NB4 (cell line): ENCODE results near the gene MYT1.

Experiments
- DNase-seq: peaks from one replicate; pipeline ENCODE4 v3.0.0; 2010; ENCODE audit warnings: low read depth
- H3K4me3 ChIP-seq: one replicate; pipeline ENCODE4 v1.5.1; 2011; ENCODE audit warnings: mild to moderate bottlenecking, low read depth, low read length, moderate library complexity
- CTCF ChIP-seq: IDR thresholded peaks from one replicate; pipeline ENCODE4 v1.5.1; 2012; ENCODE audit warnings: low read depth, low read length
- MYC ChIP-seq: IDR thresholded peaks from 2 replicates; pipeline ENCODE4 v1.6.1; 2011; ENCODE audit warnings: low read depth, low read length
- POLR2A ChIP-seq: IDR thresholded peaks from 2 replicates; pipeline ENCODE4 v1.6.1; 2011; ENCODE audit warnings: mild to moderate bottlenecking; ENCODE audit not compliant: insufficient read length; ENCODE audit errors: extremely low read depth
- TF ChIP-seq, protein P1 (sequence below): IDR thresholded peaks from 2 replicates; pipeline ENCODE4 v1.6.1; 2011; ENCODE audit warnings: low read depth, low read length

The MYT1 gene

DNA sequence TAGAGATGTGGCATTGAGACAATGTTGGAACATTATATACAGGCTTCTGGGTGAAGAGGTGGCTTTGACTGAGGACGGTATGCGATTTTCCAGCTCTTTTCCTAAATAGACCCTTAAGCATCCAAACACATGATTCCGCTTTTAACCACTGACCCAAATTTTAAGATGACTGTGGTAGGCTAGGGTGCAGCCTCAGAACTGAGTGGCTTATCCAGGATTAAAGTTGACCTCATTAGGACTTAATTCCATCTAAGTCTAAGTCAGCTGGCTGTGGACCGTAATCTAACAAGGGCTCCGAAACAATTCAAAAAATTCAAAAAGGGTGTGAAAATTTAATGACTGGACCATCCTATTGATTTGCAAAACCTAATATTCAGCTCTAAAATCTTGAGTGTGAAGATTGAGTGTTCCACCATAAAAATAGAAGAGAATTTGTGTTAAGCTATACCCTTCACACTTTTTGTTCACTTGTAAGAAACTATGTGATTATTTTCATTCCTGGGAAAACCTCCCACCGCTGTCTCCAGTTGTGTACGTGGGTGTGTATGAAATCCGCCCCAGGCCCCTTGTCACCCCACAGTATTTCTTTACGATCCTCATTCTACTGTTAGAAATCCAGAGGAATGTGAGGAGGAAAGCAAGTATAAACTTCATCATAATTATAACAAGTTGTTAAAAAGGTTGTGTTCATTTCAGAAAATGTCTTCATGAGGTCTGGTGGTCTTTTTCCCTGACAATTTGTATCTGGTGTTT lies 94.0 kb downstream of the MYT1 start:
- no peak overlapping the region for H3K4me3 ChIP-seq
- TF ChIP-seq POLR2A (no peak), CTCF (no peak), MYC (no peak)
- TF ChIP-seq, protein P1, sequence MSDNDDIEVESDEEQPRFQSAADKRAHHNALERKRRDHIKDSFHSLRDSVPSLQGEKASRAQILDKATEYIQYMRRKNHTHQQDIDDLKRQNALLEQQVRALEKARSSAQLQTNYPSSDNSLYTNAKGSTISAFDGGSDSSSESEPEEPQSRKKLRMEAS, result no peak
- DNase-seq, result no peak

DNA sequence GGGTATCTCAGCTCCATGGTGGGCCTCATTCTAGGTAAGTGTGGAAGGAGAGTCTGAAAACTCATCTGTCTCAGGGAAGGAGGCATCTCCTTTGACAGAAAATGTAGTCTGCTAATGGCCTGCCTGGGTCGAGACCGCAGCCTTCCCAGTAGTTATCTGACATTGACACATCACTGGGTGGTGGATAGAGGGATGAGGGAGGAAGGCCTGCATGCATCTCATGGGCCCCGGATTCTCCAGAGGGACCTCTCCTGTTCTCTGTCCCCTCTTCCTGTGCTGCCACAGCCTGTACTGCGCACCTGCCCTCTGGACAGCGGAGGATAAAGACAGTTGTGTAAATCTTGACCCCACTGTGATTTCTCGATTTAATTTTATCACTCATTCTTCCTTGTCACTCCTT lies 96.0 kb downstream of the MYT1 start:
- no peak for DNase-seq
- TF ChIP-seq POLR2A (no peak), MYC (no peak), CTCF (no peak)
- TF ChIP-seq, protein P1, result no peak
- no peak overlapping the region for H3K4me3 ChIP-seq

DNA sequence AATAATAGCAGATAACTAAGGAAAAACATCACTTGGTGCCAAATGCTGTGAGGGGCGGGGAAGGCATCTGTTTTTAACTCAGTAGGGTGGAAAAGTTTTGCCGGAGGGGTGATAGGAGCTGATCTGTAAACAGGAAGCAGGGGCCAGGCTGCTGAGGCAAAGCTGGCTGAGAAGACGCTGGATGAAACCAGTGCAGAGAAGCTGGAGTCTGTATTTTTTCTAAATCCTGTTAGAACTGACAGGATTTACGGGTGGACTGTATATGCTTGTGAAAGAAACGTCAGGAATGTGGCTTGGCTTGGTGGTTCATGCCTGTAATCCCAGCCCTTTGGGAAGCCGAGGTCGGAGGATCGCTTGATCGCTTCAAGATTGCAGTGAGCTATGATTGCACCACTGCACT lies 96.9 kb downstream of the MYT1 start:
- TF ChIP-seq CTCF (no peak), POLR2A (no peak), MYC (no peak)
- TF ChIP-seq, protein P1, result no peak
- no peak for DNase-seq
- H3K4me3 ChIP-seq, result no peak overlapping the region

DNA sequence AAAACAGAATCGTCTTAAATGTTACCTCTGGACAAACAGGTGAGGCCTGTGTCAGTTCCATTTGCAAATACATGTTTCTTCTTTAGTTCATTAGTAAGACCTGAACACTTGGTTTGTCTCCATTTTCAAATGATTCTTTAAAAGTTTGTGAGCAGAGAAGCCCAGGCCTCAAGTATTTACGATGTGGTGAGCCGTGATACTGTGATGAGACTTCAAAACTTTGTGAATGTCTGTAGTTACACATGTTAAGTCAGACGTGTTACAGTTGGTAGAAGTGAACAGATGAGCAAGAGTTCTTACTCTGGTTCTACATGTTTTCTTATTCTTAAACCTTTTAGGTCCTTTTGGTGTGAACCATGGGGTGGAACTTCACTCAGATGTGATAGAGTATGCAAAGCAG lies 99.8 kb downstream of the MYT1 start:
- no peak for DNase-seq
- TF ChIP-seq CTCF, result no peak
- TF ChIP-seq, protein P1, result no peak
- H3K4me3 ChIP-seq, result no peak overlapping the region

- TF ChIP-seq POLR2A (no peak), MYC (no peak), CTCF (no peak)
- TF ChIP-seq, protein P1, result no peak
- DNase-seq, result no peak
- no peak overlapping the region for H3K4me3 ChIP-seq
Measured at GRCh38 chr20:64265201-64265600, 100.9 kb downstream of the MYT1 start.

DNA sequence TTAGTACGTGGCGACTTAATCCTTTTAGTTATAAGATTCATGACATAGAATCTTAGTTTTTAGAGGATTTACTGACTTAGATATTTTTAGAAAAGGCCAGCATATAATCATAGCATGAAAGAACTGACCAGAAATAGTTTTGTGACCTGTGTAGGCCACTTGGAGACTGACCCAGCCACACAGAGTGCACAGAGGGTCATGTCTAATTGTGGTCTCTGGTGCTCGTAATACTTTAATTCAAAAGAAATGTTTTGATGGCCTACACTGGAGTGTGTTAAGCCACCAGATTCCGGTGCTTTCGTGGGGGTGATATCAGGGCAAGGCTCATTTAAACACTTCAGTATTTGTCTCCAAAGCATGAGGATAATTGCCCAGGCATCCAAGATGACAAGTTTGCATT lies 102.7 kb downstream of the MYT1 start:
- no peak for DNase-seq
- TF ChIP-seq CTCF, result no peak
- TF ChIP-seq MYC, result no peak
- TF ChIP-seq, protein P1, result no peak
- TF ChIP-seq POLR2A, result no peak
- no peak overlapping the region for H3K4me3 ChIP-seq
